Ishikawa (cell line): ENCODE measurements around the gene CKM.

Experiments
- EGR1 ChIP-seq: IDR thresholded peaks from 2 replicates; pipeline ENCODE4 v1.6.1; 2012
- EP300 ChIP-seq: IDR thresholded peaks from 2 replicates; pipeline ENCODE4 v1.6.1; 2012; ENCODE audit warnings: borderline replicate concordance
- FOXM1 ChIP-seq: IDR thresholded peaks from 2 replicates; pipeline ENCODE4 v1.6.1; 2012; ENCODE audit warnings: low read depth, borderline replicate concordance

- TF ChIP-seq FOXM1 = no peak
- no peak for TF ChIP-seq EP300
- no peak for TF ChIP-seq EGR1
Measured at GRCh38 chr19:45314708-45315245, 7.9 kb downstream of the CKM start.
